HepG2 (cell line): ENCODE measurements around the gene MTF1. TPM values are rescaled to one million over a fixed set of nuclear protein-coding genes. Genes with fewer than 3 reads are reported as not detected.

ENCODE experiments used
- ARNT2 ChIP-seq: sonication (generic); formaldehyde crosslinking; IDR thresholded peaks from 2 replicates; pipeline ENCODE4 v1.8.0; 2022; ENCODE audit warnings: mild to moderate bottlenecking, low read depth, missing genetic modification reagents, moderate library complexity
- ELF1 ChIP-seq: sonication (generic); formaldehyde crosslinking; IDR thresholded peaks from 2 replicates; pipeline ENCODE4 v1.4.0; 2020; ENCODE audit warnings: missing genetic modification reagents
- GATAD2A ChIP-seq: IDR thresholded peaks from 2 replicates; pipeline ENCODE4 v1.6.1; 2016
- GZF1 ChIP-seq: sonication (generic); formaldehyde crosslinking; IDR thresholded peaks from 2 replicates; pipeline ENCODE4 v1.5.1; 2020; ENCODE audit warnings: mild to moderate bottlenecking, missing genetic modification reagents
- LCORL ChIP-seq, 2 experiments: fragments of 450-650 bp in 1 of 2; sonication (generic) in 1 of 2; formaldehyde crosslinking in 1 of 2; IDR thresholded peaks; 2 replicates each; pipeline versions ENCODE4 v1.5.0 to v1.6.1; 2017 to 2020; ENCODE audit warnings: antibody characterized with exemption in 1 of 2, missing genetic modification reagents in 1 of 2
- MYC ChIP-seq: sonication (generic); formaldehyde crosslinking; IDR thresholded peaks from 2 replicates; pipeline ENCODE4 v1.9.0; 2021; ENCODE audit warnings: missing genetic modification reagents, borderline replicate concordance
- POLR2AphosphoS2 ChIP-seq: IDR thresholded peaks from 2 replicates; pipeline ENCODE4 v1.6.1; 2011; ENCODE audit warnings: low read depth, low read length, improper control_type of control experiment
- SIX1 ChIP-seq: sonication (generic); formaldehyde crosslinking; IDR thresholded peaks from 2 replicates; pipeline ENCODE4 v1.4.0; 2020; ENCODE audit warnings: missing genetic modification reagents, borderline replicate concordance
- SMYD3 ChIP-seq: sonication (generic); formaldehyde crosslinking; IDR thresholded peaks from 2 replicates; pipeline ENCODE4 v1.8.1; 2023; ENCODE audit warnings: mild to moderate bottlenecking, missing genetic modification reagents
- SP5 ChIP-seq: IDR thresholded peaks from 2 replicates; pipeline ENCODE4 v1.6.1; 2016; ENCODE audit warnings: low read depth, borderline replicate concordance
- ZFP82 ChIP-seq: sonication (generic); formaldehyde crosslinking; IDR thresholded peaks from 2 replicates; pipeline ENCODE4 v1.5.1; 2020; ENCODE audit warnings: mild to moderate bottlenecking, missing genetic modification reagents, borderline replicate concordance
- ZNF180 ChIP-seq: sonication (generic); formaldehyde crosslinking; IDR thresholded peaks from 2 replicates; pipeline ENCODE4 v1.4.0; 2020; ENCODE audit warnings: low read depth, missing genetic modification reagents, borderline replicate concordance
- ZNF333 ChIP-seq: sonication (generic); formaldehyde crosslinking; IDR thresholded peaks from 2 replicates; pipeline ENCODE4 v1.4.0; 2020; ENCODE audit warnings: mild to moderate bottlenecking, missing genetic modification reagents, borderline replicate concordance
- ZSCAN20 ChIP-seq: sonication (generic); formaldehyde crosslinking; IDR thresholded peaks from 2 replicates; pipeline ENCODE4 v1.4.0; 2020; ENCODE audit warnings: missing genetic modification reagents, mild to moderate bottlenecking, borderline replicate concordance
- ZSCAN25 ChIP-seq: sonication (generic); formaldehyde crosslinking; IDR thresholded peaks from 2 replicates; pipeline ENCODE4 v1.8.0; 2022; ENCODE audit warnings: mild to moderate bottlenecking, missing genetic modification reagents
- polyA plus RNA-seq, 8 experiments: library from polyadenylated mRNA; depleted of rRNA in 3 of 8; stranded (reverse) in 7 of 8; unstranded in 1 of 8; fragments of >200 nt; fragmentation: Illumina TruSeq in 4 of 8; extraction: Trizol in 4 of 8; gene quantifications; 2 replicates each; pipeline versions ENCODE4 v1.2.1 to v1.2.3, GENCODE V29; 2011 to 2016; ENCODE audit warnings: low read depth in 4 of 8, missing spikeins in 1 of 8, mixed read lengths in 1 of 8; ENCODE audit not compliant: insufficient read depth in 1 of 8
- total RNA-seq, 5 experiments: library from RNA; depleted of rRNA; stranded (reverse); fragments of >200 nt; fragmentation: Illumina TruSeq; extraction: Trizol; gene quantifications; 2 replicates each; pipeline ENCODE4 v1.2.3, GENCODE V29; 2016; ENCODE audit warnings: low read depth in 1 of 5
- TF ChIP-seq, protein P1 (sequence below): sonication (generic); formaldehyde crosslinking; IDR thresholded peaks from 2 replicates; pipeline ENCODE4; 2020; ENCODE audit warnings: missing genetic modification reagents, mild to moderate bottlenecking, borderline replicate concordance
- TF ChIP-seq, protein P2 (sequence below), 2 experiments: fragments of 450-650 bp in 1 of 2; sonication (generic) in 1 of 2; formaldehyde crosslinking in 1 of 2; IDR thresholded peaks; 2 replicates each; pipeline versions ENCODE4 v1.6.1 to v1.8.0; 2016 to 2022; ENCODE audit warnings: antibody characterized with exemption in 1 of 2, mild to moderate bottlenecking in 1 of 2, missing genetic modification reagents in 1 of 2

Gene MTF1
- total and polyA plus RNA-seq, 2 of the 13 experiments (the other 11 are each of a cell fraction or from before 2014, with no cell fraction given) = 2.4 to 3.3 TPM

DNA sequence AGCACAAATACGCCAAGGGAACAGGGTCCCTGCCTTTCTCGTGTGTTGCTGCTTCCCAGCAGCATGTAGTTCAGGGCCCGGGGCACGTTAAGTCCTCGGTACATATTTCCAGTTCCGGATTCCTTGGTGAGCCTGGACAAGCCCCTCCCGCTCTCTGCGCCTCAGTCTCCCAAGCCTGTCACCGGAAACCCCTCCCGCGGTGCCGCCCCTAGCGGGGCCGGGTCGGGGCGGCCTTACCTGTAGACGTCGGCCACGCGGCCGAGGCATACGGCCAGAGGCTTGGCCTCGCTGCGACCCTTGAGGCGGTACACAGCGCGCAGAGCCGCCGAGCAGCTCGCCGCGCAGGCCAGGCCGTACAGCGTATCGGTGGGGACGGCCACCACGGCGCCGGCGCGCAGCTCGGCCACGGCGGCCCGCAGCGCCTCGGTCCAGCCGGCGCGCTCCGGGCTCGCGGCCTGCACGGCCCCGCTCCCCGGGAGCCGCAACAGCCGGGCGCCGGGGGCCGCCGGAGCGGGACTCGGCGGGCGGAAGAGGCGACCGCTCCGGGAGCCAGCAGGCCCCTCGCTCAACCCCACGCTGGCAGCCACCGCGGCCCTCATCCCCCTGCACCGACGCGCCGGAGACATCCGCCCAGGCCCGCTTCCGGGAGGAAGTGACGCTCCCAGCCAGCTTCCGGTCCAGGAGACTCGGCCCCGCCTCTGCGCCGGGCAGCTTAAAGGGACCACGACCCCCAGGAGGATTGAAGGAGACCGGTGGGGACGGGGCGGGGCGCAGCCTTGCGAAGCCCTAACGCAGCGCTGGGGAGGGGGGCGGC is 51.6 kb downstream of the MTF1 start, which contains the start of the genes C1orf122 and YRDC (continued):
- TF ChIP-seq, protein P1, sequence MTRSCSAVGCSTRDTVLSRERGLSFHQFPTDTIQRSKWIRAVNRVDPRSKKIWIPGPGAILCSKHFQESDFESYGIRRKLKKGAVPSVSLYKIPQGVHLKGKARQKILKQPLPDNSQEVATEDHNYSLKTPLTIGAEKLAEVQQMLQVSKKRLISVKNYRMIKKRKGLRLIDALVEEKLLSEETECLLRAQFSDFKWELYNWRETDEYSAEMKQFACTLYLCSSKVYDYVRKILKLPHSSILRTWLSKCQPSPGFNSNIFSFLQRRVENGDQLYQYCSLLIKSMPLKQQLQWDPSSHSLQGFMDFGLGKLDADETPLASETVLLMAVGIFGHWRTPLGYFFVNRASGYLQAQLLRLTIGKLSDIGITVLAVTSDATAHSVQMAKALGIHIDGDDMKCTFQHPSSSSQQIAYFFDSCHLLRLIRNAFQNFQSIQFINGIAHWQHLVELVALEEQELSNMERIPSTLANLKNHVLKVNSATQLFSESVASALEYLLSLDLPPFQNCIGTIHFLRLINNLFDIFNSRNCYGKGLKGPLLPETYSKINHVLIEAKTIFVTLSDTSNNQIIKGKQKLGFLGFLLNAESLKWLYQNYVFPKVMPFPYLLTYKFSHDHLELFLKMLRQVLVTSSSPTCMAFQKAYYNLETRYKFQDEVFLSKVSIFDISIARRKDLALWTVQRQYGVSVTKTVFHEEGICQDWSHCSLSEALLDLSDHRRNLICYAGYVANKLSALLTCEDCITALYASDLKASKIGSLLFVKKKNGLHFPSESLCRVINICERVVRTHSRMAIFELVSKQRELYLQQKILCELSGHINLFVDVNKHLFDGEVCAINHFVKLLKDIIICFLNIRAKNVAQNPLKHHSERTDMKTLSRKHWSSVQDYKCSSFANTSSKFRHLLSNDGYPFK (CRISPR knock-in tag) = peak; percentile 33; the same call in 1 of the 2 replicates
- TF ChIP-seq ZNF180 (CRISPR knock-in tag) (0 out of 2 replicates have a peak, but pooled peaks have one; percentile 24), GZF1 (CRISPR knock-in tag) (no peak), ELF1 (peak; percentile 93), POLR2AphosphoS2 (no peak), ZSCAN25 (CRISPR knock-in tag) (no peak), SP5 (CRISPR knock-in tag) (peak; percentile 25; the same call in 1 of the 2 replicates), ARNT2 (CRISPR knock-in tag) (no peak), MYC (CRISPR knock-in tag) (peak; percentile 98), ZNF333 (no peak), SMYD3 (CRISPR knock-in tag) (no peak), ZFP82 (no peak), LCORL (IDR thresholded peaks at IDR 0.05) (no peak), LCORL (CRISPR knock-in tag; IDR thresholded peaks at IDR 0.05) (no peak), ZSCAN20 (CRISPR knock-in tag) (no peak), GATAD2A (0 out of 2 replicates have a peak, but pooled peaks have one; percentile 15), SIX1 (no peak)
- TF ChIP-seq, protein P2, sequence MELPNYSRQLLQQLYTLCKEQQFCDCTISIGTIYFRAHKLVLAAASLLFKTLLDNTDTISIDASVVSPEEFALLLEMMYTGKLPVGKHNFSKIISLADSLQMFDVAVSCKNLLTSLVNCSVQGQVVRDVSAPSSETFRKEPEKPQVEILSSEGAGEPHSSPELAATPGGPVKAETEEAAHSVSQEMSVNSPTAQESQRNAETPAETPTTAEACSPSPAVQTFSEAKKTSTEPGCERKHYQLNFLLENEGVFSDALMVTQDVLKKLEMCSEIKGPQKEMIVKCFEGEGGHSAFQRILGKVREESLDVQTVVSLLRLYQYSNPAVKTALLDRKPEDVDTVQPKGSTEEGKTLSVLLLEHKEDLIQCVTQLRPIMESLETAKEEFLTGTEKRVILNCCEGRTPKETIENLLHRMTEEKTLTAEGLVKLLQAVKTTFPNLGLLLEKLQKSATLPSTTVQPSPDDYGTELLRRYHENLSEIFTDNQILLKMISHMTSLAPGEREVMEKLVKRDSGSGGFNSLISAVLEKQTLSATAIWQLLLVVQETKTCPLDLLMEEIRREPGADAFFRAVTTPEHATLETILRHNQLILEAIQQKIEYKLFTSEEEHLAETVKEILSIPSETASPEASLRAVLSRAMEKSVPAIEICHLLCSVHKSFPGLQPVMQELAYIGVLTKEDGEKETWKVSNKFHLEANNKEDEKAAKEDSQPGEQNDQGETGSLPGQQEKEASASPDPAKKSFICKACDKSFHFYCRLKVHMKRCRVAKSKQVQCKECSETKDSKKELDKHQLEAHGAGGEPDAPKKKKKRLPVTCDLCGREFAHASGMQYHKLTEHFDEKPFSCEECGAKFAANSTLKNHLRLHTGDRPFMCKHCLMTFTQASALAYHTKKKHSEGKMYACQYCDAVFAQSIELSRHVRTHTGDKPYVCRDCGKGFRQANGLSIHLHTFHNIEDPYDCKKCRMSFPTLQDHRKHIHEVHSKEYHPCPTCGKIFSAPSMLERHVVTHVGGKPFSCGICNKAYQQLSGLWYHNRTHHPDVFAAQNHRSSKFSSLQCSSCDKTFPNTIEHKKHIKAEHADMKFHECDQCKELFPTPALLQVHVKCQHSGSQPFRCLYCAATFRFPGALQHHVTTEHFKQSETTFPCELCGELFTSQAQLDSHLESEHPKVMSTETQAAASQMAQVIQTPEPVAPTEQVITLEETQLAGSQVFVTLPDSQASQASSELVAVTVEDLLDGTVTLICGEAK (IDR thresholded peaks at IDR 0.05) = peak; percentile 76
- TF ChIP-seq, protein P2 (CRISPR knock-in tag; IDR thresholded peaks at IDR 0.05) = peak; percentile 71; the same call in 1 of the 2 replicates
